Kidney (tissue), 14 donors: ENCODE measurements around the gene SIPA1L2. TPM values are rescaled to one million over a fixed set of nuclear protein-coding genes. Genes with fewer than 3 reads are reported as not detected.
A peak's percentile ranks its signal among the peaks of the same experiment; 100 is the strongest.

ENCODE experiments used
- DNase-seq, 5 donors: peaks; one replicate each; pipeline ENCODE4 v3.0.0-alpha.2; 2013 to 2020
- FAIRE-seq: peaks from 2 replicates; lab custom pipeline; 2012; peaks lifted over from hg19 to GRCh38; lab: Jason Lieb, UNC
- H3K27ac ChIP-seq, 2 donors: one replicate each; pipeline ENCODE4 v1.7.0; 2013; ENCODE audit warnings: low read depth in 2 of 2, low read length in 2 of 2, inconsistent platforms in 1 of 2
- H3K27me3 ChIP-seq: one replicate; pipeline ENCODE4 v1.7.1; 2013; ENCODE audit warnings: low read length, inconsistent platforms; ENCODE audit not compliant: control insufficient read depth, insufficient read depth
- H3K36me3 ChIP-seq, 3 donors: one replicate each; pipeline versions ENCODE4 v1.7.0 to v1.7.1; 2013; ENCODE audit warnings: low read length in 3 of 3, control low read depth in 1 of 3, inconsistent platforms in 1 of 3; ENCODE audit not compliant: insufficient read depth in 3 of 3, control insufficient read depth in 2 of 3
- H3K4me1 ChIP-seq, 3 donors: one replicate each; pipeline versions ENCODE4 v1.7.0 to v1.7.1; 2013; ENCODE audit warnings: low read length in 3 of 3, inconsistent platforms in 1 of 3, low read depth in 1 of 3; ENCODE audit not compliant: control insufficient read depth in 2 of 3, insufficient read depth in 2 of 3
- H3K4me3 ChIP-seq, 3 donors: one replicate each; pipeline versions ENCODE4 v1.7.0 to v1.8.1; 2013; ENCODE audit warnings: low read length in 3 of 3, control low read depth in 1 of 3, inconsistent platforms in 1 of 3
- H3K9ac ChIP-seq, 3 donors: one replicate each; pipeline versions ENCODE4 v1.7.0 to v1.7.1; 2013; ENCODE audit warnings: low read length in 3 of 3, control low read depth in 1 of 3, inconsistent platforms in 1 of 3
- H3K9me3 ChIP-seq, 3 donors: one replicate each; pipeline versions ENCODE4 v1.7.0 to v1.7.1; 2013; ENCODE audit warnings: low read length in 3 of 3, control low read depth in 1 of 3, inconsistent platforms in 1 of 3; ENCODE audit not compliant: control insufficient read depth in 2 of 3, insufficient read depth in 1 of 3
- CTCF ChIP-seq: IDR thresholded peaks from 3 replicates; pipeline ENCODE4 v1.5.1; 2012; ENCODE audit warnings: mild to moderate bottlenecking, moderate library complexity, borderline replicate concordance; ENCODE audit not compliant: insufficient read depth; ENCODE audit errors: extremely low read depth
- intact Hi-C: fragments of 100-400 bp; cut with DNase I; formaldehyde crosslinking; loops from one replicate; pipeline ENCODE4 v1.11.1; 2022
- polyA plus RNA-seq: library from polyadenylated mRNA; stranded (reverse); fragments of 350-450 nt; fragmentation: Illumina TruSeq; extraction: RNeasy Lipid Tissue Mini Kit (QIAGEN cat#74804); gene quantifications from one replicate; pipeline ENCODE4 v1.2.3, GENCODE V29; 2014; ENCODE audit warnings: low read depth, low replicate concordance; ENCODE audit not compliant: insufficient read depth
- total RNA-seq: library from RNA; stranded (reverse); fragmentation: NEBNext Ultra II Directional; extraction: Animal tissue kit (Norgen Biotek cat#: 25700); gene quantifications from one replicate; pipeline ENCODE4 v1.2.1, GENCODE V29; 2021
- donor health status: control.
- donor health status: control.
- donor health status: control.
- donor health status: control.
- donor health status: control.
- donor health status: DM: yes; HTN: yes; CAD: no.
- donor health status: Normal renal cell carcinoma (clear cell type).

Gene SIPA1L2
- total and polyA plus RNA-seq, 2 donors from 2014 or later = 4.0 to 20.2 TPM

DNA sequence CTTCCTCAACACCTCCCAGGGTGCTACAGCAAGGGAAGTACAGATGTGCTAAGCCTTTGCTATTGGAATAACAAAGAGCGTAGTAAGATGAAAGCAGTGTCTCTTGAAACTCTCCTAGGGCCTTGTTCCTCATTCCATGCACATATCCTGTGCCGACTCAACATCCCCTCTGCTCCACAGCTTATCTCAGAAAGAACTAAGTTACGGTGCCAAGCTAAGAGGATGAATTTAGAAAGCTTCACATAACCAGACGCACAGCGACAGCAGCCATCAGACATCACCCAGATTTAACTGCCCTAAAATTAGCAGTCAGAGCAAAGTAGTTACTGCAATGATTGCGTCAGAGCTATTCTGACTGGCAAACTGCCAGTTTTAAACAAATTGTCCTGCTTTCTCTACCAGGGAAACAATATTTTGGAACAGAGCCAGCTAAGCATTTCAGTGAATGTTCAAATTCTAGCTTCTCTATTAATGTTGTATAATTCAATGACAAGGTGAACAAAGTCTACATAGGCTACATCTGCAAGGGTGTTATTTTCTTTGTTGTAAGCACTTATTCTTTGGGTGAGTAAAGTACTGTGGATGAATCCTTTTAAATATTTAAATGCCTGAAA, 9.5 kb downstream of the SIPA1L2 start:
- no peaks in the 10 kb centered on the region for H3K9me3 ChIP-seq
- peak overlapping the region in 1 of 3 donors; percentile 14 for H3K9ac ChIP-seq
- no peaks in the 10 kb centered on the region for H3K27me3 ChIP-seq
- DNase-seq (peak in 4 of 5 donors; percentile 52 to 87 (median 72)), FAIRE-seq (peak; percentile 91)
- peak overlapping the region in 2 of 3 donors; percentile 12 to 45 for H3K4me3 ChIP-seq
- intact Hi-C loops = no loop called here
- no peak for TF ChIP-seq CTCF
- peaks cover 0 to 10% (median 6%) of the 10 kb centered on the region in 3 donors for H3K4me1 ChIP-seq
- no peaks in the 10 kb centered on the region for H3K36me3 ChIP-seq
- H3K27ac ChIP-seq = peak overlapping the region; percentile 23 to 59

- no peak overlapping the region for H3K4me3 ChIP-seq
- H3K9me3 ChIP-seq = no peaks in the 10 kb centered on the region
- no peak overlapping the region for H3K27ac ChIP-seq
- no peak for TF ChIP-seq CTCF
- no peak for DNase-seq
- no peaks in the 10 kb centered on the region for H3K36me3 ChIP-seq
- no peaks in the 10 kb centered on the region for H3K27me3 ChIP-seq
- no peak for FAIRE-seq
- intact Hi-C loops = no loop called here
- H3K9ac ChIP-seq = no peak overlapping the region
- H3K4me1 ChIP-seq = peaks cover 0 to 10% (median 6%) of the 10 kb centered on the region in 3 donors
Measured at GRCh38 chr1:232617237-232617636, 12.7 kb downstream of the SIPA1L2 start.

- no peak overlapping the region for H3K9ac ChIP-seq
- intact Hi-C loops = no loop called here
- H3K4me3 ChIP-seq = no peak overlapping the region
- TF ChIP-seq CTCF = no peak
- no peaks in the 10 kb centered on the region for H3K9me3 ChIP-seq
- H3K4me1 ChIP-seq = peaks cover 0 to 3% (median 2%) of the 10 kb centered on the region in 3 donors
- H3K27ac ChIP-seq = no peak overlapping the region
- DNase-seq = no peak
- no peaks in the 10 kb centered on the region for H3K27me3 ChIP-seq
- H3K36me3 ChIP-seq = no peaks in the 10 kb centered on the region
- no peak for FAIRE-seq
Measured at GRCh38 chr1:232615306-232615800, 14.6 kb downstream of the SIPA1L2 start.
